SK-N-SH treated with all-trans-retinoic acid at 6 μM for 48 hours (cell line): Measurements from ENCODE around the gene TNFRSF17.

Experiments
- ATAC-seq: fragments of 200-7000 bp; cut with Tn5 transposase; 3 replicates; pipeline ENCODE4 v1.9.1; 2020; ENCODE audit warnings: mild to moderate bottlenecking, moderate library complexity
- ARNTL ChIP-seq: fragments of 450-650 bp; formaldehyde crosslinking; IDR thresholded peaks from 2 replicates; pipeline ENCODE4 v1.5.0; 2020; ENCODE audit warnings: low read depth, mild to moderate bottlenecking, moderate library complexity, borderline replicate concordance
- BACH2 ChIP-seq: fragments of 250-450 bp; sonication (Bioruptor Pico); IDR thresholded peaks from 2 replicates; pipeline ENCODE4 v1.9.0; 2021; ENCODE audit warnings: mild to moderate bottlenecking, borderline replicate concordance
- CSDC2 ChIP-seq: fragments of 250-450 bp; sonication (Bioruptor Pico); IDR thresholded peaks from 2 replicates; pipeline ENCODE4 v1.5.0; 2020; ENCODE audit warnings: mild to moderate bottlenecking, moderate library complexity
- ESRRG ChIP-seq: fragments of 250-450 bp; sonication (Bioruptor Pico); IDR thresholded peaks from 2 replicates; pipeline ENCODE4 v1.6.1; 2021; ENCODE audit warnings: mild to moderate bottlenecking
- GLIS3 ChIP-seq: fragments of 250-450 bp; sonication (Bioruptor Pico); IDR thresholded peaks from 2 replicates; pipeline ENCODE4 v1.5.0; 2020; ENCODE audit warnings: mild to moderate bottlenecking, moderate library complexity
- ISL1 ChIP-seq: fragments of 250-450 bp; sonication (Bioruptor Pico); IDR thresholded peaks from 2 replicates; pipeline ENCODE4 v2.1.2; 2022; ENCODE audit warnings: mild to moderate bottlenecking, moderate library complexity
- OSR1 ChIP-seq: fragments of 250-450 bp; sonication (Bioruptor Pico); IDR thresholded peaks from 2 replicates; pipeline ENCODE4 v1.8.0; 2022; ENCODE audit warnings: moderate library complexity, mild to moderate bottlenecking, inconsistent platforms
- POU6F1 ChIP-seq: fragments of 250-450 bp; sonication (Bioruptor Pico); IDR thresholded peaks from 2 replicates; pipeline ENCODE4 v1.8.0; 2021; ENCODE audit warnings: low read depth, mild to moderate bottlenecking, moderate library complexity, borderline replicate concordance
- PPARA ChIP-seq: fragments of 250-450 bp; sonication (Bioruptor Pico); IDR thresholded peaks from 2 replicates; pipeline ENCODE4 v1.5.0; 2020; ENCODE audit warnings: mild to moderate bottlenecking, borderline replicate concordance
- RARB ChIP-seq: fragments of 250-450 bp; sonication (Bioruptor Pico); IDR thresholded peaks from 2 replicates; pipeline ENCODE4 v1.8.0; 2021; ENCODE audit warnings: mild to moderate bottlenecking, moderate library complexity
- TCF4 ChIP-seq: fragments of 250-450 bp; sonication (Bioruptor Pico); IDR thresholded peaks from 2 replicates; pipeline ENCODE4 v1.8.0; 2021; ENCODE audit warnings: mild to moderate bottlenecking, moderate library complexity, borderline replicate concordance
- TOX ChIP-seq: fragments of 250-450 bp; sonication (Bioruptor Pico); IDR thresholded peaks from 2 replicates; pipeline ENCODE4 v1.8.0; 2021; ENCODE audit warnings: mild to moderate bottlenecking, moderate library complexity, borderline replicate concordance
- TSHZ2 ChIP-seq: fragments of 250-450 bp; sonication (Bioruptor Pico); IDR thresholded peaks from 2 replicates; pipeline ENCODE4 v1.5.0; 2020; ENCODE audit warnings: mild to moderate bottlenecking, moderate library complexity
- ZC3H10 ChIP-seq: fragments of 250-450 bp; sonication (Bioruptor Pico); IDR thresholded peaks from 2 replicates; pipeline ENCODE4 v1.5.1; 2021; ENCODE audit warnings: mild to moderate bottlenecking, moderate library complexity
- ZFP3 ChIP-seq: fragments of 250-450 bp; sonication (Bioruptor Pico); IDR thresholded peaks from 2 replicates; pipeline ENCODE4 v1.5.0; 2020; ENCODE audit warnings: mild to moderate bottlenecking, moderate library complexity
- ZFP30 ChIP-seq: fragments of 450-650 bp; formaldehyde crosslinking; IDR thresholded peaks from 2 replicates; pipeline ENCODE4 v1.5.0; 2022; ENCODE audit warnings: mild to moderate bottlenecking, moderate library complexity
- ZNF565 ChIP-seq: fragments of 450-650 bp; formaldehyde crosslinking; conservative IDR thresholded peaks from 2 replicates; pipeline ENCODE4 v1.5.0; 2020; ENCODE audit warnings: low read depth, mild to moderate bottlenecking, moderate library complexity
- ZNF70 ChIP-seq: fragments of 450-650 bp; formaldehyde crosslinking; IDR thresholded peaks from 2 replicates; pipeline ENCODE4 v1.5.0; 2020; ENCODE audit warnings: mild to moderate bottlenecking, moderate library complexity
- ZNF8 ChIP-seq: fragments of 450-650 bp; formaldehyde crosslinking; IDR thresholded peaks from 2 replicates; pipeline ENCODE4 v1.5.0; 2020; ENCODE audit warnings: mild to moderate bottlenecking, moderate library complexity
- TF ChIP-seq, protein P1 (sequence below): fragments of 250-450 bp; sonication (Bioruptor Pico); IDR thresholded peaks from 2 replicates; pipeline ENCODE4 v1.5.1; 2020; ENCODE audit warnings: low read depth, mild to moderate bottlenecking, moderate library complexity
- TF ChIP-seq, protein P2 (sequence below): fragments of 250-450 bp; sonication (Bioruptor Pico); IDR thresholded peaks from 2 replicates; pipeline ENCODE4 v1.5.1; 2021; ENCODE audit warnings: mild to moderate bottlenecking, moderate library complexity

The TNFRSF17 gene

GRCh38 chr16:12000032-12000431 is 35.0 kb downstream of the TNFRSF17 start:
- ATAC-seq, result no peak
- TF ChIP-seq, protein P1, sequence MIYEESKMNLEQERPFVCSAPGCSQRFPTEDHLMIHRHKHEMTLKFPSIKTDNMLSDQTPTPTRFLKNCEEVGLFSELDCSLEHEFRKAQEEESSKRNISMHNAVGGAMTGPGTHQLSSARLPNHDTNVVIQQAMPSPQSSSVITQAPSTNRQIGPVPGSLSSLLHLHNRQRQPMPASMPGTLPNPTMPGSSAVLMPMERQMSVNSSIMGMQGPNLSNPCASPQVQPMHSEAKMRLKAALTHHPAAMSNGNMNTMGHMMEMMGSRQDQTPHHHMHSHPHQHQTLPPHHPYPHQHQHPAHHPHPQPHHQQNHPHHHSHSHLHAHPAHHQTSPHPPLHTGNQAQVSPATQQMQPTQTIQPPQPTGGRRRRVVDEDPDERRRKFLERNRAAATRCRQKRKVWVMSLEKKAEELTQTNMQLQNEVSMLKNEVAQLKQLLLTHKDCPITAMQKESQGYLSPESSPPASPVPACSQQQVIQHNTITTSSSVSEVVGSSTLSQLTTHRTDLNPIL (CRISPR knock-in tag), result no peak
- TF ChIP-seq ESRRG, result no peak
- TF ChIP-seq BACH2 (CRISPR knock-in tag), result no peak
- TF ChIP-seq TSHZ2 (CRISPR knock-in tag), result no peak
- TF ChIP-seq, protein P2, sequence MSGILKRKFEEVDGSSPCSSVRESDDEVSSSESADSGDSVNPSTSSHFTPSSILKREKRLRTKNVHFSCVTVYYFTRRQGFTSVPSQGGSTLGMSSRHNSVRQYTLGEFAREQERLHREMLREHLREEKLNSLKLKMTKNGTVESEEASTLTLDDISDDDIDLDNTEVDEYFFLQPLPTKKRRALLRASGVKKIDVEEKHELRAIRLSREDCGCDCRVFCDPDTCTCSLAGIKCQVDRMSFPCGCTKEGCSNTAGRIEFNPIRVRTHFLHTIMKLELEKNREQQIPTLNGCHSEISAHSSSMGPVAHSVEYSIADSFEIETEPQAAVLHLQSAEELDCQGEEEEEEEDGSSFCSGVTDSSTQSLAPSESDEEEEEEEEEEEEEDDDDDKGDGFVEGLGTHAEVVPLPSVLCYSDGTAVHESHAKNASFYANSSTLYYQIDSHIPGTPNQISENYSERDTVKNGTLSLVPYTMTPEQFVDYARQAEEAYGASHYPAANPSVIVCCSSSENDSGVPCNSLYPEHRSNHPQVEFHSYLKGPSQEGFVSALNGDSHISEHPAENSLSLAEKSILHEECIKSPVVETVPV, result no peak
- TF ChIP-seq RARB (CRISPR knock-in tag), result no peak
- TF ChIP-seq ZFP30 (CRISPR knock-in tag), result no peak

GRCh38 chr16:12002447-12003006 is 37.5 kb downstream of the TNFRSF17 start:
- TF ChIP-seq ZNF70 (no peak), ISL1 (CRISPR knock-in tag) (peak; percentile 8; the same call in 1 of the 2 replicates), OSR1 (CRISPR knock-in tag) (no peak), TCF4 (CRISPR knock-in tag) (no peak)
- peak; percentile 54 for ATAC-seq

- ATAC-seq, result no peak
- TF ChIP-seq BACH2 (CRISPR knock-in tag) (no peak), POU6F1 (CRISPR knock-in tag) (no peak), ARNTL (CRISPR knock-in tag) (no peak), CSDC2 (CRISPR knock-in tag) (no peak), ESRRG (no peak), ZFP3 (CRISPR knock-in tag) (no peak), ZFP30 (CRISPR knock-in tag) (no peak), ZNF70 (no peak), GLIS3 (CRISPR knock-in tag) (no peak), TCF4 (CRISPR knock-in tag) (no peak), TOX (CRISPR knock-in tag) (no peak), ZC3H10 (CRISPR knock-in tag) (no peak), ZNF8 (CRISPR knock-in tag) (no peak), ZNF565 (CRISPR knock-in tag) (no peak), RARB (CRISPR knock-in tag) (no peak), OSR1 (CRISPR knock-in tag) (no peak), PPARA (no peak)
- TF ChIP-seq, protein P1 (CRISPR knock-in tag), result no peak
- TF ChIP-seq, all 23 proteins: peak for 0
Observed at GRCh38 chr16:12006637-12007036, 41.6 kb downstream of the TNFRSF17 start.
